Stimulated activated CD4-positive, alpha-beta T cell treated with anti-CD3 and anti-CD28 coated beads, Interleukin-4, amount 100 ng/mL, for 48 hours (primary cell): ENCODE results near the gene FOXO4.

Experiments
- DNase-seq, 2 donors: peaks; one replicate each; pipeline ENCODE4 v3.0.0-alpha.2; 2020; ENCODE audit warnings: low read depth in 2 of 2

Gene FOXO4

DNA sequence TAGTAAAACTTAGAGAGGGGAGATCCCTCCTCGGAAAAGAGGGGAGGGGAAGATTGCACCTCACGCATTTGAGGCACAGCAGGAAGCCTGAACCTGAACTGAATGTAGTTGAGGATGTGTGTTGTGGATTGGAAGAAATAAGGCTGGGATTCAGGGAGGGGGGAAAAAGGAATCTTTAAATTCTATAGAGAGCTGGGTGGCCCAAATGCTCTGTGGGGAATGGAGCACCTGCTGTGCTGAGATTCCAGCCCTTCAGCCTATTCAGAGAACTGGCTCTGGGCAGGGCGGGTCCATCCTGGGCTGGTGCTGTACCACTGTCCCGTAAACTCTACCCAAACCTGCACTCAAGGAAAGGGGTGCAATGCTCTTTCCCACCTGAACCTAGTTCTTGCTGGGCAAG, 4.1 kb downstream of the FOXO4 start:
- no peak for DNase-seq

- DNase-seq: no peak
These were observed 5.2 kb downstream of the FOXO4 start for GRCh38 chrX:71100581-71101505.

DNA sequence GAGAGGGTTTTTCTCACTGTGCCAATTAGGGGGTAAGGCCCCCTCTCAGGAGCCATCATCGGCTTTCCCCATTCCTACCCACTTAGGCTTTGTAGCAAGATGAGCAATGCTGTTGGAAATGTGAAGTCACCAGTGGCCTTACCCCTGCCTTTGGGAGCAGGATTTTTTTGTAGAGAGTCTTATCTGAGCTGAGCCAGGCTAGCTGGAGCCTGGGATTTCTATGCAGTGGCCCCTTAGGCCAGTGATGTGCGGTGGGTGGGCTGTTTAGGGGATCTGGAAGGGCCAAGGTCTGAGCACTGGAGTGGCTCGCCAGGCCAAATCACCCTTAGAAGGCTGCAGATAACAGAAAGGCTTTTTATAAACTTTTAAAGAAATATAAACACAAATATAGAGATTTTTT, 6.6 kb downstream of the FOXO4 start:
- no peak for DNase-seq

DNA sequence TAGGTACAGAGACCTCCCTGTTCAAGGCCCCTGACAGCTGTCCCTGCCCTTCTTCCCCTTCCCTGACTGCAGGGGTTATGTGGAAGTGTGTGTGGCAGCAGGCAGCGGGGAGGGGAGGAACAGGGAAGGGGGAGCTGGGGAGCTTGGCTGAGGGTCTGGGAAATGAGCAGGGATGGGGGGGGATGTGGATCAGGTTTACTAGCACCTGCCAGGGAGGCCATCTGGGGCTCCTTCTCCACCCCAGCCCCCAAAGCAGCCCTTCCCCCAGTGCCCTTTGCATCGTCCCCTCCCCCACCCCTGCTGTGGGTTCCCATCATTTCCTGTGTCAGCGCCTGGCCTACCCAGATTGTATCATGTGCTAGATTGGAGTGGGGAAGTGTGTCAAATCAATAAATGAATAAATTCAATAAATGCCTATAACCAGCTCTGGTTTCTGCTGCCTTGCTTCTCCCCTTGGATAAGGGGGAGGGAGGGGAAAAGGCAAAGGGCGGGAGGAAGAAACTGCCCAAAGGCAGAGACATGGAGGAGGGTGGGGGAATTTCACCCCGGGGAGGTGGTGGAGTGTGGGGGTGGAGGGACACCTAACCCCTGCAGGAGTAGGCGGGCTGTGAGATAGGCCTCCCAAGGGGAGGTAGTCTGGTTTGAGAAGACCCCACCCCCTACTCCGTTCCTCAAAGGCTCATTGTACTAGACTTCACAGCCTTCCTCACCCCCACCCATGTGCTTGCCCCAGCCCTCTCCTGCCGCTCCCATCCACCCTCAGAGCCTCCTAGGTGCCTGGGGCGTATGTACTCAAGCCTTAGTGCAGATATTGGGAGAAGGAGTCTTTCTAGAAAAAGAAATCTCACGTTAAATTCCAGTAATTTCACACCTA, 7.7 kb downstream of the FOXO4 start:
- no peak for DNase-seq

- no peak for DNase-seq
These were observed 10.0 kb downstream of the FOXO4 start for GRCh38 chrX:71105628-71106027.

DNA sequence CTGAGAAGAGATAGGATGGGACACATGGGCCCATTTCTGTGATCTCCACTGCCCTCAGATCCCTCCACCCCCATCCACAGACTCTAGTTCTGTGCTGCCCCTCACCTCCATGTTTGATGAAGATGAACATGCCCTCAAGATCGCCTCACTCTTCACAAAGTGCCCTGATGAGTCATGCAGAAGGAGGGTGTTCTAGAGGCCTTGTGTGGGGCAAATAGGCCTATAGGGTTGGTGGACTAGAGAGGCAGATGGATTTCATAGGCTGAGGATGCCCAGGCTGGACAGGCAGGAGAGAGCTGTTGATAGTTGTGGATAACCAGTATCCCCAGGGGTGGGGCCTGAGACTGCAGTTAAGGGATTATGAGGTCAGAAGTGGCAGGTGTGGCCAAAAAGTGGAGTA, 10.8 kb downstream of the FOXO4 start, which contains the start of gene CXorf65:
Gene CXorf65 (minus strand): TSS at position 314 of the 400 bp plus-strand sequence. CDS start 184 bp downstream, at position 130.
- no peak for DNase-seq

- no peak for DNase-seq
These were observed 11.6 kb downstream of the FOXO4 start for GRCh38 chrX:71107245-71107644.

DNA sequence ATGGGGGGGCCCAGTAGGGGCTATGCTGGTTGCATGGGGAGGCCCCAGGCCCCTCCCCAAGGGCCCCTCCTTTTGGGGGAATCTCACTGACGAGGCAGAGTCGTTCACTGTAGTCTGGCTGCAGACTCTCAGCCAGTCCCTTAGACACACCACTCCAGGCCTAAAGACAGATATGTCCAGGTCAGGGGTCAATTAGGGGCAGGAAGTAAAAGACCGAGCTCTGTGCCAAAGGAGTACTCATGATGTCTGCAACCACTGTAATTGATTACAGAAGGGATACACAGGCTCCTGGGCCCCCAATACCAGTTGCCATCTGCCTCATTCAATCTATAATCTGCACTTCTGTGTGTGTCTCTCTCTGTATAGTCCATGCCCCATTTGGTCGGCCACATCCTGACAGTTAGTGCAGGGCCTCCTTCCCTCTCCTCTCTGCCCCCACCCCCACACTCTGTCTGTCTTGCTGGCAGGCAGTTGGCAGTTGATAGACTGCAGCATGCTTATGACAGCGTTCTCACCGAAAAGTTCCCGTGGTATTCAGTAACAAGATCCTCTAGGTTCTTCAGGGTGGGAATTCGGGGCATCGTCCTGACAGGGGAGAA, 12.2 kb downstream of the FOXO4 start:
- no peak for DNase-seq

DNA sequence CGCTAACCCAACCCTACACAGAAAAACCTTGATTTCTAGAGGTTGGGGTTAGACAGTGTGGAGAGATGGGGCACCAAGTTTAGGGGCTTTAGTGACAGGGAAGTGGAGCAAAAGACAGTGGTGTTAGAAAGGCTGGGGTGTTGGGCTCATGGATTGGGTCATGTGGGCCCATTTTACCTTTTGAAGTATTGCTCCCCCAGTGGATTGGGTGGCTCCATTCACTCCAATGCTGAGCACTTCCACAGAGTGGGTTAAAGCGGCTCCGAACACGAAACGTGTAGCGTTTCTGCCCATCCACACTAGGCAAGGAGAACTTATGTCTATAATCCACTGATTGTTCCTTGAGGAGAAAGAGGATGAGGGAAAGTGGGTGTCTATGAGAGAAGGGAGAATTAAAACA, 13.4 kb downstream of the FOXO4 start:
- DNase-seq: no peak

- DNase-seq: peak; percentile 39 to 69
These were observed 15.6 kb downstream of the FOXO4 start, which contains the start of gene IL2RG for GRCh38 chrX:71111141-71111843. TSS of gene IL2RG (minus strand) at chrX:71111577. CDS start at chrX:71111539, 38 bp downstream.

- no peak for DNase-seq
These were observed 16.3 kb downstream of the FOXO4 start for GRCh38 chrX:71111921-71112431.

GRCh38 chrX:71117358-71117757, 21.7 kb downstream of the FOXO4 start:
- DNase-seq: no peak

DNA sequence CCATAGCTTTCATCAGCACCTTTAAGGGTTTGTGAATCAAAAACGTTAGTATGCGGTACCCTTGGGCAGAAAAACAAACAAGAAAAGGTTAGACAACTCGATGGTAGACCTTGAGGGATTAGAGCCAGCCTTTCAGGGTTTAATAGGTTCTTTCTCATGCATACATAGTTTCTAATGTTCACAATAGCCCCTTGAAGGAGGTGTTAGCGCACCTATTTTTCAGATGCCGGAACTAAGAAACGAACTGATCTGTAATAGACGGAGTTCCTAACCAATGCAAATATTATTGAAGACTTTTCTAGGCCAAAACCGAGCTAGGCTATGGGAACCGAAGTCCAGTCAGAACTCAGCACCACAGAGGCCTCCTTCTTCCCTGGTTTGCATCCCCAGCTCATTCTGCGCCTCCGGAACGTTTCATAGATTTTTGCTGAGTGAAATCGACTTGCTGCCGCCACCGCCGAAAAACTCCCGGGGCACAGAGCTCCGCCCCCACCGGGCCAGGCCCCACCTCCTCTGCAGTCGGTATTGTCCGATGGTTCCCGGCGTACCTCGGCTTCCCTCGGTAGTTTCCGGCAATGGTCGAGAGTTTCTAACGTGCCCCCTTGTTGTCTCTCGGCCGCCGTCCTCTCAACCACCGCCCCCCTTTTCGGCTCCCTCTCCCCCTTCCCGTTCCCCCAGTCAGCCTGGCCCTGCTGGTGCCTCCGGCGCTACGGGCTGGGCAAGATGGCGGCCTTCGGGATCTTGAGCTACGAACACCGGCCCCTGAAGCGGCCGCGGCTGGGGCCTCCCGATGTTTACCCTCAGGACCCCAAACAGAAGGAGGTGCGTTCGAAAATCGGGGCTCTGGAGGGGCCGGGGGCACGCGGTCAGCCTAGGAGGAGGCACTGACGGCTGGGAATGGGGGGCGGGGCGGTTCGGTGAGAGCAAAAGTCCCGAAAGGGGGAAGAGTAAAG, 22.7 kb downstream of the FOXO4 start, which contains the start of gene MED12:
Gene MED12 (plus strand): TSS at position 565 of the 953 bp plus-strand sequence. CDS start 159 bp downstream, at position 724.
- peak; percentile 63 to 78 for DNase-seq

DNA sequence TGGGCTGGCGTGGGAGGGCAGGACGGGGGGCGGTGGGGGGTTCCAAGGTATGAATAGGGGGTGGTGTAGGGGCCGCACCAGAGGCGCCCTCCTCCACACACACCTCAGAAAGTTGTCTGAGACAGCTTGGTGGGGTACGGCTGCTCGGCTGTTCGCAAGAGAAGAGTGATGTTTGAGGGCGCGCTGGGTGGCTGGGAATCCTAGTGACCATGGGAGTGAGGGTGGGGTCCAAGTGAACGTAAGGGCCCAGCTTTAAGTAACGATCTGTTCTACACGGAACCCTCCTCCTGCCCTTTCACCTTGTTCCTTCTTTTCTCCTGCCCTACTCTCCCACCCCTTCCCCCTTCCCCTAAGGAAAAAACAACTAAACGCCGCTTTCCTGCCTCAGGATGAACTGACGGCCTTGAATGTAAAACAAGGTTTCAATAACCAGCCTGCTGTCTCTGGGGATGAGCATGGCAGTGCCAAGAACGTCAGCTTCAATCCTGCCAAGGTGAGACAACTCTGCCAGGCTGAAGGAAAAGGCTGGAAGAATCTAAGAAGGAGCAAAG, 23.4 kb downstream of the FOXO4 start:
- DNase-seq: no peak

- DNase-seq: no peak
These were observed 32.6 kb downstream of the FOXO4 start for GRCh38 chrX:71128166-71128833.

DNA sequence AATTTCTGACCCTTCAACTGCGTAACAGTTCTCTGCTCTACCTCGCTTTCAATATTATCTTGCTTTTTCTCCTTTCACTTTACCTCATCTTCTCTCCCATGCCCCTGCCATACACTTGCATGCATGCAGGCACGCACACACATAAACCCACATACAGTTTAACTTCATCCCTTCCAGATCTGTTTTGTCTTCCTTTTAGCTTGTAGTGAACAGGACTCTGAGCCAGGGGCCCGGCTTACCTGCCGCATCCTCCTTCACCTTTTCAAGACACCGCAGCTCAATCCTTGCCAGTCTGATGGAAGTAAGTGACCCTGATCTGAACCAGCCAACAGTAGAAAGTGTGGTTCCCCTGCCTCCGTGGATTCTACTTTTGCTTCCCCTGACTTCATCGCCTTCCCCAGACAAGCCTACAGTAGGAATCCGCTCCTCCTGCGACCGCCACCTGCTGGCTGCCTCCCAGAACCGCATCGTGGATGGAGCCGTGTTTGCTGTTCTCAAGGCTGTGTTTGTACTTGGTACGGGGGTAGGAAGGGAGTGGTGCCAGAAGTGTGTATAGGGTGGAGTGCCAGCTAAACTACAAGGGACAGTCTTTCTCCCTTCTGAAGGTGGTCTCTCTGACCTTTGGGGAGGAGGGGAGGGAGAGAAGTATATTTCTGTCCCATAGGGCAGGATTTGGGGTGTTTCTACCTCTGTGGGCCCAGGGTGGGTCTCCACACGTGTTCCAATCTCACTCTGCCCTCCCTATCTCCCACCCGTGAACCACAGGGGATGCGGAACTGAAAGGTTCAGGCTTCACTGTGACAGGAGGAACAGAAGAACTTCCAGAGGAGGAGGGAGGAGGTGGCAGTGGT, 33.5 kb downstream of the FOXO4 start:
- peak; percentile 53 to 60 for DNase-seq

DNA sequence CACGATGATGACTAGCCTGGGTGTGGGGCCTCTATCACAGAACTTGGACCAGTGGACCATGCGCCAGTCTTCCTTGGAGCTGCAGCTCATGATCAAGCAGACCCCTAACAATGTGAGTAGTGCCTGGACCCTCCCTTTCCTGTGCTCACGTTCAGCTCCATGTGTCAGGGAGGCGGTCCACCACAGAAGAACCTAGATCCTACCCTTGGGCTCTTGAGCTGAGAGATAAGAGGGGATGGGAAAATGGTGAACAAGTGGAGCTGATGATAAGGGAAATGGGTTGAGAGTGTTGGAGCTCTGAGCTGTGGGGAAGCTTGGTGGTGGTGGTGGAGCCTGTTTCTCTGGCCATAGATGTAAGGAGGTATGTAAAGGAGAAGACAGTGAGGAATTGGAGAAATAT, 35.9 kb downstream of the FOXO4 start:
- DNase-seq: no peak

DNA sequence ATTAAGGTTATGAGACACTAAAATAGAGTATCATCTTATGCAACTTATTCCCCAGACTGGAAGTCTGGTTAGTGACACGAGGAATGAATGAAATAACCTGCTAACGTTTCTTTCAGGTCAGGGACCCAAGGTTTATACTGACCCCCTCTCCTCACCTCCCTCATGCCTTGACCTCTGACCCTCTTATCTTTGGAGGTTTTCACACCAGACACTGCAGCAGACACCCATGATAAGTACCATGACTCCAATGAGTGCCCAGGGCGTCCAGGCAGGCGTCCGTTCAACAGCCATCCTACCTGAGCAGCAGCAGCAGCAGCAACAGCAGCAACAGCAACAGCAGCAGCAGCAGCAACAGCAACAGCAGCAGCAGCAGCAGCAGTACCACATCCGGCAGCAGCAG, 44.8 kb downstream of the FOXO4 start:
- no peak for DNase-seq
